Measurements from ENCODE around the gene BTAF1.
A peak's percentile ranks its signal among the peaks of the same experiment; 100 is the strongest.

Gene BTAF1

DNA sequence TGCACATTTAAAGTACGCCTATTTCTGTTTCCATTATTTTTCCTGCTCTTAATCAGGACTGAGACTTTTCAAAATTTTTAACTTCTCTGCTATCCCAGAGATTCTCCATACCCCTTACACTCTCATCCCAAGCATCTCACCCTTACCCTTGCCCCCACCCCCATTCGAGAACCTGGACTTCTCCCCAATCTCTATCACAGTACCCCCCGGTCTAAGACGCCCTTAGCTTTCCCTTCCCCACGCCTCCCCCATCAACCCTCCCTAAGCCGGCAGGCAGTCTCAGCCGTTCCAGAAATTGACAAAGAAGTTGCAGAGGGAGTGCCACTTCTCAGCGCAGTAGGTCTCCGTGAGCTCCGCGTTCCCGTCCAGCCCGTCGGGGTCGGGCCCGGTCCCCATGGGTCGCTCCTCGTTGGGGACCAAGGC lies 15.6 kb upstream of the BTAF1 start:
- DNase-seq (ENCODE audit: low read depth in 2 of 2, low spot score in 1 of 2) = no peak

DNA sequence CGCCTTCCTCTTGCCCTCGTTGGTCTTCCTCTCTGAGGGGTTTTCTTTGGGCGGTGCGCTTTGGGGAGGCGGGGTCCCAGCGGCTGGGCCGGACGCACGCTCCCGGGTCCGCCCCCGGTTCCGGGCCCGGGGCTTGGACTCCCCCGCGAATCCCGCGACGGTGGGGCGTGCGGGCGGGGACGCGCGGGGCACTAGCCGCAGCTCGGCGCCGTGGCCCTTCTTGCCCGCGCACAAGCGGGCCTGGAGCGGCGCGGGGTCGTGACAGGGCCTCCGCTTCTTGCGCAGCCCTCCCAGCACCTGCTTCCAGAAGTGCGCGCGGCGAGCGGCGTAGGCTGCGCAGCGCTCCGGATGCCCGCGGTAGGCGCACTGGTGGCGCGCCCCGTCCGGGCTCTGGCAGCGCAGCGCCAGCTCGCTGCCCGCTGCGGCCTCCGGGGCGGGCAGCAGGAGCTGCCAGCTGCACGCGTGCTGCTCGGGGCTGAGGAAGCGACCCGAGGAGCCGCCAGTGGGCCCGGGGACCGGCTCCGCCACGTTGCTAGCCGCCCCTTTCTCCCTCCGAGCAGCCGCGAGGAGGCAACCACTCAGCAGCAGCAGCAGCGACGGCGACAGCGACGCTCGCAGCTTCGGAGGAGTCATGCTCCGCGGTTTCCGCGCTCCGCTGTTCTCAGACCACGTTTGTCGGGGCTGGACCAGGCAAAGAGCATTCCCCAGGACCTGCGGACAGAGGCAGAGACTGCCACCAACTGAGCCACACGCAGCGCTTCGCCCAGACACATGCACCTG lies 15.0 kb upstream of the BTAF1 start:
- DNase-seq (ENCODE audit: low read depth in 2 of 2, low spot score in 1 of 2) = peak; percentile 25 to 41

DNA sequence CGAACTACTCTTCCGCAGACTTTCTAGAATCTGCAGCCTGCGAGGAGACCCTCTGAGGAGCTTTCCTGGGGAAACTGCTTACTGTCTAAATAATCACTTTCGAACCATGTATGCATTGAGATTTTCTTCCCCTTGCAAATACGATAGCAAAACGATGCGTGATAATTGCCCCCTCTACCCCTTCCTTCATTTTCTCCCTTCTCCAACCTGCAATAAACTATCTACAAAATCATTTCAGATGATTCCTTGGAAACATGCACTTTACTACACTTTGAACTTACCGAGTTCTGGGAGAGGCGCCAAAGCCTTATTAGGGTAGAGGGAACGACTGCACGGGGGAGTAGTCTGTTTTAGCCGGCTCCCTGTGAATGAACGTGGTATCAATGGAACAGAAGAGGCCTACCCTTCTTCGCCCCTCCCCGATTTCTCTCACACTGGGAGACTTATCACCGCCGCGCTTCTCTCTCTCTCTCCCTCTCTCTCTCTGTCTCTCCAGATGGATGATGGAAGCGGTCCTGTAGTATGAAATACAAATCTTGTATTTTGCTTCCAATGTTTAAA lies 14.4 kb upstream of the BTAF1 start, which contains the start of gene FGFBP3:
FGFBP3 (minus strand) TSS at position 370 of the 561 bp plus-strand sequence. CDS start 517 bp downstream, outside the sequence.
- DNase-seq (ENCODE audit: low read depth in 2 of 2, low spot score in 1 of 2) = no peak

DNA sequence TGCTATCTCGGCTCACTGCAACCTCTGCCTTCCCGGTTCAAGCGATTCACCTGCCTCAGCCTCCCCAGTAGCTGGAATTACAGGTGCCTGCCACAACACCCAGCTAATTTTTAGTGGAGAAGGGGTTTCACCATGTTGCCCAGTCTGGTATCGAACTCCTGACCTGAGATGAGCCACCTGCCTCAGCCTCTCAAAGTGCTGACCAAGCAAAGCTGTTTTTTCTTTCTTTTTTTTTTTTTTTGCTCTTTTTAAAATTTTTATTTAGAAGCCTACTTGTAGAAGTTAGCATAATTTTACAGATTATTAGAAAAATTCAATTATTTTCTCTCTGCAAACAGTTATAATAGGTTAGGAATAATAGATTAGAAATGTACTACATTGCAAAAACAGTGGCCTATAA lies 13.1 kb upstream of the BTAF1 start:
- no peak for DNase-seq (ENCODE audit: low read depth in 2 of 2, low spot score in 1 of 2)

DNA sequence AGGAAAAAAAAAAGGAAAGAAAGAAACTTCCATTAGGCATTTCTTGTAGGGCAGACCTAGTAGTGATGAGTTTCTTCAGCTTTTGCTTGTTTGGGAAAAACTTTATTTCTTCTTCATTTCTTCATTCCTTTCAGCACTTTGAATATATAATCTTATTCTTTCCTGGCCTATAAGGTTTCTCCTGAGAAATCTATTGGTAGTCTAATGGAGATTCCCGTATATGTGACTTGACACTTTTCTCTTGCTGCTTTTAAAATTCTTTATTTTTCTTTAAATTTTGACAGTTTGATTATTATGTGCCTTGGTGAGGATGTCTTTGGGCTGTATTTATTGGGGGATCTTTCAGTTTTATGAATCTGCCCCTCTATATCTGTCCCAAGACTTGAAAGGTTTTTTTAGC lies 3.9 kb upstream of the BTAF1 start:
- DNase-seq (ENCODE audit: low read depth in 2 of 2, low spot score in 1 of 2) = no peak

DNA sequence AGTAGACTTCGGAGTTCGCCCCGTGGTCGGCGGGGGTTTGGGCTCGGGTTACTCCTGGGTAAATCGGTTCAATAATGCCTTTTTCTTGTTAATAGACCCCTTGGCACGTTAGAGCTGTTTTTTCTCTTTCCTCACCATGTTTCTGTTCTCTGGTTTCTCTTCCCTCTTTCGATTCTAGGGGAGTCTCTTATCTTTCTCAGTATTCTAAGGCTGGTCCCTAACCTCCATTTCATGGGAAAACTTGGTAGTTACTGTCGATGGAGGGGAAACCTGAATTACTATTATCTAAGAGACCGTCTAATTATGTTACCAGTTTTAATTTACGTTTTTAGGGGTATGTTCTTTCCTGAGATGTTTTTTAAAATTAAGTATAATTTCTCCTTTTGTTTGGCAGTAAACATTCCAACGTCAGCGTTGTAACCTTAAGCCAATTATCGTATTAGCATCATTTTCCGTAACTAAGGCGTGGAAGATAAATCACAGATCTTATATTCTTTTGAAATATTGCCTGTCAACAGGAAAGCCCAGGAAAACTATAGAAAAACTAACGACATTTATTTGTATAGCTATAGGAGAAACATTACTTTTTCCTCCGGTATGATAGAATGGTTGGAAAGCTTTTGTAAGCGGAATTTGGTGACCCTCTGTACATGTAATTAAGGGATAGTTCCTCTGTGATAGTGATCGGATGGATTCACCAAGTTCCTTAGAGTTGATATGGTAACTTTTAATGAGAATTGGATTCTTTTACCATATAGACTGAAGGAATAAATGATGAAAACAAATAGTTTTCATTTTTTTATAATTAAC lies 847 bp downstream of the BTAF1 start:
- no peak for DNase-seq (ENCODE audit: low read depth in 2 of 2, low spot score in 1 of 2)

DNA sequence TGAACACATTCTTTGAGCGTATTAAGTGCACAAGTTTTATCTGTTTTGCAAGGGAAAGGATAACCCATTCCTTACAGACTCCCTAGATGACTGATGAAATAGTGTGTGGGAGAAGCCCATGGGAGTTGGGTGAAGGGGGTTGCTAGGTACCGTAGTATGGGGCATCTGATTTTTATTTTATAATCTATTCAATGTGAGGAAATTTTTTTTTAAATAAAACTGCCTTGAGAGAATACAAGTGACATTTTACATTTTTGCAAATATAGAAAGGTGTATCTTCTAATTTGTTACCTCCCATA lies 1.4 kb downstream of the BTAF1 start:
- no peak for DNase-seq (ENCODE audit: low read depth in 2 of 2, low spot score in 1 of 2)

DNA sequence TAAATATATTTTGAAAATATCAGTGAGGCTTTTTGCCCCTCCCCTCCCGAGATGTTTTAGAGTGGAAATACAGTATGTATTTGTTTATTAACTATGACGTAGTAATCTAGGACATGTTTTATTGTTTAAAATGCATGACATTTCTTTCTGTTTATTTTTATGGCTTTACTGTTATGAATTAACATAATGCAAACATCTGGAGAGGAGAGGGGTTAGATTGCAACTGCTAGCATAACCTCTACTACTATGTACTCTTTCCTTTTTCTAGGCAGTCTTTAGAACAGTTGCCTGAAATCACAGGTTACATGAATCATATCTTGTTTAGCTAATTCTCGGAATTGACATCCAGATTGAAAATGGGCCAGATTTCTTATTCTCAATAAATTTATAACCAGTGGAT lies 7.4 kb downstream of the BTAF1 start:
- DNase-seq (ENCODE audit: low read depth in 2 of 2, low spot score in 1 of 2) = no peak

DNA sequence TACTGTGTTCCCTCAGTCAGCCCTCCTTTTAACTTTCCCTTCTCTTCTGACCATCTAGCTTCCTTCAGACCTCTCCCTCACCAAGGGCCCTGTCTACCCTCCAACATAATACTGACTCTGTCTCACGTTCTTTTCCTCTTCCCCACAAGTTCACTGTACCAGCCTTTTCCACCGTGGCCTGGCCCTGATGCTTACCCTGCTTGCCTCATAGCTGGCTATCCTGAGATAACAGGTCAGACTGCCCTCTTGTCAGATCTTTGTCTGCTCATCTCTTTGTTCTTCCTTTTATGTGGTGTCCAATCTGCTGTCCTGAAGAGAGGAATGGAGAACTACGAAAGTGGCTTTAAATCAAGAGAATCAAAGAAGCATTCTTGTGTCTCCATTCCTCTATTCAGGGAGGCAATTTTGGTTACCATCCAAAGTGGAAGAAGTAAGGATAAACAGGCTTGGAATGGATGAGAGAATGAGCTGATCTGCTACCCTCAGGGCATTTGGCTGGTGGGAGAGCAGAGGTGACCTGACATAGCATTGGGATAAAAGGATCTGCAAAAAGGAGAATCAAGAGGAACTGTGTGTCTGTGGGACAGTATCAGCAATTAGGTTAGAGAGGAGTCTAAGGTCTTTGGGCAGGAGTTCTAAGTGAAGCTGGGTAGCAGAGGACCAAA lies 8.1 kb downstream of the BTAF1 start:
- no peak for DNase-seq (ENCODE audit: low read depth in 2 of 2, low spot score in 1 of 2)

DNA sequence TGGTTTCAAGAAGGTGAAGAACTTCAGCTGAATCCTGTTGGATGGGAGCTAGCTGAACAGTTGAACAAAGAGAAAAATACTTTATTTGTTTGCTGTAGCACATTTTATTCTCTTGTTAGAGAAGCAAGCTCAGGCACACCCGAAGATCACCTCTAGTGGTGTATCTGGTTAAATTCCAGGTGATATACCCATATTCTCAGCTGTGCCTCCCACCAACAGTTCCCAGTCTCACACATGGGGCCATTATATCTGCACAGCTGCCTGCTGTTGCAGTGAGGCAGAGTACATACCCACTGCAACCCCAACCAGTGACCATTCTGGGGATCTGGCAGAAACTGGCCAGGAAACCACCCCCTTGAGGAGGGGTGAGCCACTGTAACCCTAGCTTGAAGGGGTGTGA lies 9.2 kb downstream of the BTAF1 start:
- DNase-seq (ENCODE audit: low read depth in 2 of 2, low spot score in 1 of 2) = no peak

DNA sequence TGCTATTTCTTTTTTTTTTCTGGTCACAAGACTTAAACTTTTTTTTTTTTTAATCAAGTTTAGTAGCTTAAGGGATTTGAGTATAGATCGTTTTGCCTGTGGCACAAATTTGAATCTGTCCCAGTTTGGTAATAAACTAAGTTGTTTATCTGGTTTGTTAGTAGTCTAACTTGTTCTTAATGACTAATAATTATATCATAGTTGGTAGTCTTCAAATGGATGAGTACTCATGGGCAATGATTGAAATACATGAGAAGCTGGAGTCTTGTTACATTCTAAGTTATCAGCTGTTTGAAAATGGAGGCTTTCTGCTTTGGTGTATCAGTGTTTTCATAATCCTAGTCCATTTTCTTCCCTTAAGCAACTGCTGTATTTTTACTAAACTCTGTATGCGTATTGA lies 12.3 kb downstream of the BTAF1 start:
- no peak for DNase-seq (ENCODE audit: low read depth in 2 of 2, low spot score in 1 of 2)

DNA sequence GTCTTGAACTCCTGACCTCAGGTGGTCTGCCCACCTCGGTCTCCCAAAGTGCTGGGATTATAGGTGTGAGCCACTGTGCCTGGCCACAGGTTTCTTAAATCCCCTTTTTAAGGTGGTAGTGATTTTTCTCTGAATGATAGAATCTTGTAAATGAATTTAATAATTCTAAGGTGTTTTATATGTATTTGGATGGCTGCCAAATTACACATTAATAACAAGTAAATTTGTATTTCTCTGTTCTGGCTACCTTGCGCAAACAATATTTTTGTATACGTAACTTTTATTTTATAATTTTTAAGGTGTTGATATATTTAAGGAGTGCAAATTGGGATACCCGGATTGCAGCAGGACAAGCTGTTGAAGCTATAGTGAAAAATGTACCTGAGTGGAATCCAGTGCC lies 16.1 kb downstream of the BTAF1 start:
- DNase-seq (ENCODE audit: low read depth in 2 of 2, low spot score in 1 of 2) = no peak

DNA sequence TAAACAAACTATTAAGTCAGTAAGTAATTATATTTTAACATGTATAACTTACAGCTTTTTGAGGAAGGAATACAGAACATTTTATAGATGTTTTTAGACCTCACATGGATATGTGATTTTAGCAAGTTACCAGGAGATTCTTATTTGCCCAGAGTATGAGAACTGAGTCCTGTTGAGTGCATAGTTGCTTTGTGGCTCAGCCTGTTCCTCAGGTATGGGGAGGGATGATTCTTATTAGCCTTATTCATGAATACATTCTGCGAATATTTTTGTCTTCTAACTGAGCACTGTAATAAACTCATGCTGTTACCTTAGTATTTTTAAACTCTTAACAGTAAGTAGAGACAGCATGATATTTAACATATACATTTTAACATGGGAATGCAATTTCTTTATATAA lies 17.9 kb downstream of the BTAF1 start:
- no peak for DNase-seq (ENCODE audit: low read depth in 2 of 2, low spot score in 1 of 2)

DNA sequence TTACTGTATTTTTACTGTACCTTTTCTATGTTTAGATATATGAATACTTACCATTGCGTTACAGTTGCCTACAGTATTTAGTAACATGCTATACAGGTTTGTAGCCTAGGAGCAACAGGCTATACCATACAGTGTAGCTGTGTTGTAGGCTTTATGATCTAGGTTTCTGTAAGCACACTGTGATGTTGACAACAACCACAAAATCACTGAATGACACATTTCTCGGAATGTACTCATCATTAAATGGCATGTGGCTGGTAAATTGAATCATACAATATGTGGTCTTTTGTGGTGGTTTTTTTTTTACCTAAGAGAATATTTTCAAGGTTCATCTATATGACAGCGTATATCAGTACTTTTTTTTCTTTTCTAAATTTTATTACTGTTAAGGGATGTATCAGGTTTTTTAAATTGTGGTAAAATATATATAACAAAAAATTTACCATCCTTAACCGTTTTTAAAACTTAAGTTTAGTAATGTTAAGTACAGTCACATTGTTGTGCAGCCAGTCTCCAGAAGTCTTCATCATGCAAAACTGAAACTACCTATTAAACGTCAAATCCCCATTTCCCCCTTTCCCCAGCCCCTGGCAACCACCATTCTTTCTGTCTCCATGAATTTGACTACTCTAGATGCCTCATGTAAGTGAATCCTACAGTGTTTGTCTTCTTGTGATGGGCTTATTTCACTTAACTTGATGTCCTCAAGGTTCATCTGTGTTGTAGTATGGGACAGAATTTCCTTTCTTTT lies 21.5 kb downstream of the BTAF1 start:
- DNase-seq (ENCODE audit: low read depth in 2 of 2, low spot score in 1 of 2) = no peak

DNA sequence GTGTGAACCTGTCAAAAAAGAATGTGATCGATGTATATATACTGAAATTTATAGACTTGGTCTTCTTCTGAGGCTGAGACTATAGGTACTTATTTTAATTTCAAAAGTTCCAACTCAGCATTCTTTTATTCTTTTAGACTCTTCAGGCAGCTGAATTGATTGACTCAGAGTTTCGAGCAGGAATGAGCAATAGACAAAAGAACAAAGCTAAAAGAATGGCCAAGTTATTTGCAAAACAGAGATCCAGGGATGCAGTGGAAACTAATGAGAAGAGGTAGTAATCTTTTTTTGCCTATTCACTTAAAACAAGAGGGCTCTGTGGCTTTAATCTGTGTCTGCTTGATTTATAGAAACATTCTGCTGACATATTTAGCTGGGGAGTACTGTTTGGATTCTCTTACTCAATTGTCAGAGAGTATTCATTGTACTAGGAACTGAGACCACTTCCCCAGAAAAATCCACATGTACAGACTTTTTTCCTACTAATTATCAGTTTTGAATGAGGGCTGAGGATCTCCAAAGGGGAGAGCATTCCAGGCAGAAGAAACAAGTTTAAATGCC lies 30.1 kb downstream of the BTAF1 start:
- no peak for DNase-seq (ENCODE audit: low read depth in 2 of 2, low spot score in 1 of 2)

DNA sequence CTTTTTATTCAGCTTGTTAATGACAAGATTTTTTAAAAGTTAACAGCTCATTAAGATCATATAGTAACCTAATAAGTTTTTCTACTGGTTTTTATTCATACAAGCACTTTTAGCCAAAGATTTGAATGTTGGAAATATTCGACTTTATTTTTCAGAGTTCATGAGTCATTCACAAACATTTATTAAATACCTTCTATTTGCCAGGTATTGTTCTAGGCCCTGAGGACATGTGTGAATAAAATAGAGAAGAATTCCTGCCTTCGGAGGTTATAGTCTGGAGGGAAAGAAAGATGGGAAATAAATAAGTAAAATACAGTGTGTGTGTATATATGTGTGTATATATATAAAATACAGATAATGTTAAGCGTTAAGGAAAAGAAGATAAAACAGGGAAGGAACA lies 31.5 kb downstream of the BTAF1 start:
- no peak for DNase-seq (ENCODE audit: low read depth in 2 of 2, low spot score in 1 of 2)

DNA sequence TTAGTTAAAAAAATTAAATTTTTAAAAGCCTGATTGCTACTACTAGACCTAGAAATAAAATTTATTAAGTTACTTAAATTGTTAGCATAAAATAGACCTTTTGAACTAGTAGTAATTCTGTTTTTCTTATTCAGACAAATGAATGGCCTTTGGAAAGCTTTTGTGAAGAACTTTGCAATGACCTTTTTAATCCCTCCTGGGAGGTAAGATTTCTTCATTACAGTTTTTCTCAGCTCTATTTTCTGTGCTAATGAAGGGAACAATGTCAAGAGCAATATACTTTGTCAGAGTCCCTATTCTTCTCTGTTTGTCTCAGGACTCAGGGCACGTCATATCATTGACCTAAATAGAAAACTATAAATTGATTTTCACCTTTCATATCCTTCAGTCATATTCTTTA lies 33.5 kb downstream of the BTAF1 start:
- DNase-seq (ENCODE audit: low read depth in 2 of 2, low spot score in 1 of 2) = no peak

DNA sequence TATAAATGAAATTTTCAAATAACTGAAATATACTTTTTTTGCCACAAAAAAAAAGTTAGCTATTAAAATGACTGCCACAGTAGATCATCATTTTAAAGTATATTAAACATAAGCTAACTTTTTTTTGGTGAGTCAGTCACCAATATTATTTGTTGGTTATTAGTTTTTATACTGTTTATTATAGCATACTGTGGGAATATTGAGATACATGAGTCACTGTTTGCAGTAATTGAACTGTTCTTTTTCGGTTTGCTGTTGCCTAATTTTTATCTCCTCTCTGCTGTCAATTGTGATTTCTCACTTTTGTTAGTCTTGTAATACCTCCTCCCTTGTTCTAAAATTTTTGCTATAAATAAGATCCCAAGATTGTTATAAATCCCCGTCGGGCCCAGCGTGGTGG lies 45.7 kb downstream of the BTAF1 start:
- no peak for DNase-seq (ENCODE audit: low read depth in 2 of 2, low spot score in 1 of 2)

DNA sequence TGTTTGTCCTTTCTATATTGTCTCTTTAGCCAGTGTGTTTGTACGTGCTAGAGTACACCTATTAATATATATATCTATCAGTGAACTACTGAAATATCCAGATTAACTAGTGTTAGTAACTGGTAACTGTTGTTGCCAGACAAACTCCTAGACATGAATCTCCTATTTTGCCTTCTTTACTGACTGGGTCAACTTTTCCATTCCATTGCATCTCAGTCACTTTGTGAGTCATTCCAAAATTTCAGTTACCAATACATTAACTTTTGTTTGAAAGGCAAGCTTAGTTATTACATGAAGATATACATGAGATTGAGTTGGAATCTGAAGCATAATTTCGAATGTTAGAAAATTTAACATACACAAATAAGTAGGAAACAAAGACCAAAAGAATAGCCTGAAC lies 51.4 kb downstream of the BTAF1 start:
- no peak for DNase-seq (ENCODE audit: low read depth in 2 of 2, low spot score in 1 of 2)

DNA sequence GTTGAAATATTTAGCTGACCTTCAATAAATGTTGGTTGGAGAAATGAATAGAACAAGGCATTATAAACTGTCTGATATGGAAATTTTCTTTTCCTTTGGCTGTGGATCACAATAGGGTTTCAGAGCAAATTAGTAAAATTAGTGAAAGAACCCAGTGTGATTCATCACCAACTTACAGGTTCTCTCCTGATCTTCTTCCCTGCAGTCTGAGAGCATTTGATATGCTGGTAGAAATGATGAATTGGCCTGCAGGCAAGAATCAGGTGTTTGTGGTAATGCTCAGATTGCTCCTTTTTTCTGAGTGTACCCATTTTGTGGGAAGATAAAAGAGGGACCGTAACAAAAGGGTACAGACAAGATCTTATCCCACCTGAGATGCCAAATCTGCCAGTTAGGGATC lies 51.9 kb downstream of the BTAF1 start:
- no peak for DNase-seq (ENCODE audit: low read depth in 2 of 2, low spot score in 1 of 2)
